GM12874 (cell line): Measurements from ENCODE around the gene ZNF793.

Experiments
- CTCF ChIP-seq: IDR thresholded peaks from 2 replicates; pipeline ENCODE4 v1.5.1; 2011; ENCODE audit warnings: low read depth, mild to moderate bottlenecking, control low read depth, low read length, moderate library complexity; ENCODE audit not compliant: insufficient read depth

Gene ZNF793

GRCh38 chr19:37484406-37485168, 22.2 kb upstream of the ZNF793 start:
- TF ChIP-seq CTCF, result no peak

GRCh38 chr19:37492213-37492612, 14.5 kb upstream of the ZNF793 start:
- no peak for TF ChIP-seq CTCF

- TF ChIP-seq CTCF, result no peak
These were observed 767 bp upstream of the ZNF793 start for GRCh38 chr19:37505958-37506386.

- no peak for TF ChIP-seq CTCF
These were observed 377 bp downstream of the ZNF793 start for GRCh38 chr19:37507167-37507464.

GRCh38 chr19:37511186-37511585, 4.4 kb downstream of the ZNF793 start:
- no peak for TF ChIP-seq CTCF

GRCh38 chr19:37511821-37512220, 5.1 kb downstream of the ZNF793 start:
- no peak for TF ChIP-seq CTCF

- no peak for TF ChIP-seq CTCF
These were observed 6.7 kb downstream of the ZNF793 start for GRCh38 chr19:37513397-37513796.
